HG03060 (cell line): ENCODE data around the gene PGM2.

Experiments used
- ATAC-seq: cut with Tn5 transposase; IDR thresholded peaks from one replicate; pipeline ENCODE4 v1.9.1; 2021; ENCODE audit warnings: low read depth, moderate number of reproducible peaks; ENCODE audit not compliant: unreplicated experiment

Gene PGM2

DNA sequence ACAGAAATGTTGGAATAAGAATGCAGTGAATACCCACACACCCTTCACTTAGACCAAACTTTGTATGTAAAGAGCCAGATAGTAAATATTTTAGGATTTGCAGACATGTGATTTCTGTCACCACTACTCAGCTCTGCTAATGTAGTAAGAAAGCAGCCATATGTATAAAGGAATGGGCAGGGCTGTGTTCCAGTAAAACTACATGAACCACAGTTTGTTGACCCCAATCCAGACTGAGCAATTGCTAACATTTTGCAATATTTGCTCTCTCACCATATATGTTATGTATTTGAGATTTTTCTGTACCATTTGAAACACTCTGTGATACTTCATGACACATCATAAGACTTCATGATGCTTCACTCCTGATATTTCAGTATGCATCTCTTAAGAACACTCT, 32.4 kb downstream of the PGM2 start:
- ATAC-seq: no peak

DNA sequence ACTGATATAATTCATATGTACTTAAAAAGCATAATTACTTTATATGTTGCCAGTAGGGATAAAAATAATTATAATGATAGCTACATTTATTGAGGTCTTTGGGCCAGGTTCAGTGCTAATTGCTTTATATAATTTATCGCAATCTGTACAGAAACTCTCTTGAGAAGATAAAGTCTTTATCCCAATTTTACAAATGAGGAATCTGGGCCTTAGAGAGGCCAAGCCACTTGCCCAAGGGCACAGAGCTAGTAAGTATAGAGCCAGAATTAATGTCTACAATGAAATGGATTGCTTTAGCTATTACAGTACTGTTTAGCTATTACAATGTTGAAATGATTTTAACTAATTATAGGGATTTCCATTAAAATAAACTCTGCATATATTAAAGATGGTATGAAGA, 33.8 kb downstream of the PGM2 start:
- no peak for ATAC-seq

DNA sequence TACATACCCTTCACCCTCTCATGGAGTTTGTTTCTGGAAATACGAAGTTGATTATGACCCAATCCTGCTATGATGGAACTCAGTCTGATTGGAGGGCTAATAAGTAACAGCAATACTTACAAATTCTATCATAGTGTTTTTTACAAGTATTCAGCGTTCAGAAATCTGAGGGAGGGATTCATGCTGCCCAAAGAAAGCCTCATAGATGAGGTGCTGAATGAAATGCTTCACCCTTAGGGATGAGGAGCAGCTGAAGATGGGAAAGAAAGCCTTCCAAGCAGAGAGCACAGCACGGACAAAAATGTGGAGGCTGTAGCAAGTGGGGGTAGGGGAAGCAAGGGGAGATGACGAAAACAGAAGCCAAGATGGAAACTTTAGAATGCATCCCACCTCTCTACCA, 36.5 kb downstream of the PGM2 start:
- no peak for ATAC-seq

DNA sequence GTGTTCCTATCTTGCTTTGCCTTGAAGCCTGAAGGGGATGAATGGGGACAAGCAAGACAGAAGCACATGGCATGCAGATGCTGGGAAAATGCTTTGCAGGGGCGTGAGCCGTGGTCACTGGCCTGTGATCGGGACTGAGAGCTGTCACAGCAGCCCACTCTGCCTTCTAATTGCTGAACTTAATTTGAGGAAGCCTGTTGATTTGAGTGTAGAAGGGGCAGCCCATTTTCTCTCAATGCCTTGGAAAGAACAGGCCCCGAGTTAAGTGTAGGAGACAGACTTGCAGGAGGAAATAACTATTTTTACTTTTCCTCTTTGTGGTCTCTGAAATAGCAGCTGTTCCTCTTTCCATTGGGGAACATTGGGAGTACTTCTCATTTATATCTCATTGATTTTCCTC, 38.3 kb downstream of the PGM2 start:
- no peak for ATAC-seq

DNA sequence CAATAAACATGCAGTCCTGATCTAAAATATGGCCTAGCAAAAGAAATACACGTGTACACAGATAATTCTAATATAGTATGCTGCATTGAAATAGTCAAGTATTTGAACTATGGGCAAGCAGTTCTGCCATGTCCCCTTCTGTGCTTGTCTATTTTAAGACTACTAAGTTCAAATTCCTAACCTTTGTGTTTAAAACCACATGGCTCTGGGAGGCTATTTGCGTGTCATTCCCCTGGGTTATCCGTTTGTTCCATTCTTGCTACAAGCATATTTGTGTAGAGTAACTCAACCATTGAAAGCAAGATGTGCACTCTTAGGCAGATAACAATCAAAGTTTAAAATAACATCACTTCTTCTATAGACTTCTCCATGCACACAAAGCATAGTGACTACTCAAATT, 39.0 kb downstream of the PGM2 start:
- no peak for ATAC-seq

DNA sequence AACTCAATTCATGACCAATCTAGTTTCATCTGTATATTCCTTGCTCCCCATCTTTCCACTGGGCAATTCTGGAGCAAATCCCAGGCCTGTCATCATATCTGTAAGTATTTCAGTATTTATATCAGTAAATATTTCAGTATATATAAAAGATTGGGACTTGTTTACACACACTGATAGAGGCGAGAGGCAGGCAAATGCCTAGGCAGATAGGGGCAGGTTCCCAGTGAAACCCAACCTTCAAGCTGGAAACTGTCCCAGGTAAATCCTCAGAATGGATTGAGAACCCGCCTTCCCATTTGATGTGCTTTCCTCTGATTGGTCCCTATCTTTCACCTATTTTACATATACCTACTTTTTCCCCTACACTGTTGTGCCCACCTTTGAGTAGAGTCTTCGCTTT, 40.6 kb downstream of the PGM2 start:
- ATAC-seq: no peak

DNA sequence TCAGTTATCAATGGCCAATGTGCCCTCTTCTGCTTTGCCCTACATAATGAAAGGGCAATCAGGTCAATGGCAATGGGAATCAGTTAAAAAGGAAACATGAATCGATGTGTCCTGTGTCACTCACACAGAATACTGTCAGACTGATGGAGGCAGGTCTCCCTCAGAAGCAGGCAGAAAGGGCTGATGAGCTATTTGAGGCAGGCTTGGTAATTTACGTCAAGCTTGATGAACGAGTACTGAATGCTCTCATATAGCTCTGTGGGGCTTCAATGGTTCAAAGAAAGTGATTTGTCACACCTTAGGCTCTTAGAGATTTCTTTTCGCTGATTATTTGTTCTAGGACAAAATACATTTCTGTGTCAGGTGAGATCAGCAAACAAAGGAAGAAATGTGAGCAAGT, 41.8 kb downstream of the PGM2 start:
- no peak for ATAC-seq

DNA sequence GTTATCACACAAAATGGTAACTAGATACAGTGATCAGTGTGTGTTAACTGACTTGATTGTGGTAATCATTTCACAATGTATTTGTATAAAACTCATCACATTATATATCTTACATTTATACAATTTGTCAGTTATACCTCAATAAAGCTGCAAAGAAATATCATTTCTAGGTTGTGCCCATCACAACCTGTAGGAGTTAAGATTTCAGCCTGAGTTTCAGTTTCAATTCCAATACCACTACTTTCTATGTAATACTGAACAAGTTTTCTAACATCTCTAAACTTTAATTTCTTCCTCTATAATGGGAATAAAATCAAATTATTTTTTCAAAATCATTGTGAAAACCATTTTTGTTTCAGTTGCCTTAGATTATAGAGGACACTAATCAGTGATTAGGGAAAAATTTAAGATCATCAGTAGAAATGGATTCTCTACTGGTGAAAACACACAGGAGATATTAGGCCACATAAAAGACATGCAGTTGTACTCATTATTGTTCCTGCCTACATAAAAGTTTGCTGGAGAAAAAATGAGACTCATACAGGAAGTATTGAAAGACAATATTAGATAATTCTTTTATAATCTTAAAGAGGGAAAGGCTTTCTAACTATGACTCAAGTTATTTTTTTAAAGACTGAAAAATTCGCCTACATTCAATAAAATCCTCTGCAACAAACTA, 46.0 kb downstream of the PGM2 start:
- no peak for ATAC-seq

DNA sequence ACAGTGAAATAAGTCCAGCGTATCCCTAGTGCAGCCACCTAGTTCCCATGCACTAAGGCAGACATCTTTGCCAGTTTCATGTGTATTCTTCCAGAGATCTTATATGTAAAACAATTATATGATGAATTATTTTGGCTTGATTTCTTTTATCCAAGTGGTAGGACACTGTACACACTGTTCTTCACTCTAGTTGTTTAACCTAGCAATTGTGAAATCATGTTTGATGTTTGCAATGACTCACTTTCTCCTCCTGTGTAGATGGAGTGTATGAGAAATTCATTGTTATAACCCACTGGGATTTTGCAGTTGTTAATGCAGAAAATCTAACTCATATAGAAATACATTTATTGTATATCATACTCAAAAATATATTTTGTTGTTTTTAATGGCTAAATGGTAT, 46.9 kb downstream of the PGM2 start:
- ATAC-seq: no peak

DNA sequence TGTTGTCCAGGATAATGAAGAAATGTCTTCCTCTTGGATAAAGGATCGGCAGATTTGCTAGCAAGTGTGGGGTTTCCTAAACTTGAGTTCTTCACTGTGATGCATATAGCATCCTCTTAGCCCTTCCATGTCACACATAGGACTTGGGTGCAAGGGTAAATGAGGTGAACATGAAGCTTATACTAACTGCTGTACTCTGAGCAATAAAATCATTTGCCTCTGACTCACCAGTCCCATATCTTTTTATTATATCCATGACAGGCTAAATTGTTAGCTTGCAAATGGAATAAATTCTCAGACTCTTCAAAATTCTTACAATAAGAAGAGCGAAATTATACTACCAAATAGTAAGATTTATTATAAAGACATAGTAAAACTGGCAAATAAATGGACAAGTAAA, 49.7 kb downstream of the PGM2 start:
- ATAC-seq: no peak

DNA sequence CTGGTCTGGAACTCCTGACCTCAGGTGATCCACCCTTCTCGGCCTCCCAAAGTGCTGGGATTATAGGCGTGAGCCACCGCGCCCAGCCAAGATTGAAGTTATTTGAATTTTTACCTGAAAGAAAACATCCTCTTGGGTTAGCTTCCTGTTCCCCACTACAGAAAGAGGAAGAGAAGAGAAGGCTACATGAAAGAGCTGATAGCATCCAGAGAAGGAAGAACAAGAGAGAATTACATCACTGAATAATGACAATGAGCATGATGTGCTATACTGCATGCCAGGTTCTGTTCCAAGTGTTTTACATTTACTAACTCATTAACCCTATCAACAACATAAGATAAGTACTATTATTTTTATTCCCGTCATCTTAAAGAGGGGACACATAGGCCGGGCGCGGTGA, 52.9 kb downstream of the PGM2 start:
- ATAC-seq: no peak

DNA sequence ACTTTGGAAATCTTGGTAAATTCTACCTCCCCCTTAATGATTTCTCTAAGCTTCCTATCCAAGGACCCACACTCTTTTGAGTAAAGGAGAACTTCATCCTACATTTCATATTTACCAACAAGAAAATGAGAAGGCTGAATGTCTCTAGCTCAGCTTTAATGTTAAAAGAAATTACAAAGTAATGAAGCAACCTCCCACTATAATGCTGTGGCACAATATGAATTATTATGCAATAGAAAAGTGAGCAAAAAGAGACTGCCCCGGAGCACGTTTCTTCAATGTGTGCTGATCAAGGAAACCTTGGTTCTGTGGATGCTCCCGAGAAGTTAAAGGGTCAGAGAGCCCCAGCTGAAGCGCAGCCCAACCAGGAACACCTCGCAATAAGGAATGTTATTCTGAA, 55.3 kb downstream of the PGM2 start:
- no peak for ATAC-seq

DNA sequence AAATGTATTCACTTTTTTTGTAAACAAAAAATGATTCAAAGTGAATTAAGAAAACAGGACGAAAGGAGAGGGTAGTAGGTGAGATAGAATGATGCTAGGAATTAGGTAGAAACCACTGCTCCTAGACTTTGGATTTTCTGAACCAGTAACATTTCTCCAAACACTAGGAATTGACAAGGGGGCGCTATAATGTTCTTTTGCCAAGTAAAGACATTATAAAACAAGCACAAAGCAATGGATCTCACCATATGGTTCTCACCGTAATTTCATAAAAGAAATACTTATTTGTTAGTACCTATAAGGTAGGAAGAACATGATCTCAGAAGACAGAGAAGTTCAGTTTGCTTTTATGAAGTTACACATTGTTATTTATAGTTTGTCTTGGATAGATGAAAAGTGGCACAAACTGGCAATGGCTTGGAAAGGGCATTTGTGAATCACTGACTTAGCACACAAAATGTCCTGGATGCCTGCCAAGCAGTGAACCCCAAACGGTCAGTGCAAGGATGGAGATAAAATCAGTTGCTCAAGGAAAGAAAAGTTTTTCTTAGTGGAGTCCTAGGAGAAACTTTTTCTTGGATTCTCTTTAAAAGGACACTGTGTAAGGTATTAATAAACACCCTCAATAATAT, 56.3 kb downstream of the PGM2 start:
- ATAC-seq: no peak

DNA sequence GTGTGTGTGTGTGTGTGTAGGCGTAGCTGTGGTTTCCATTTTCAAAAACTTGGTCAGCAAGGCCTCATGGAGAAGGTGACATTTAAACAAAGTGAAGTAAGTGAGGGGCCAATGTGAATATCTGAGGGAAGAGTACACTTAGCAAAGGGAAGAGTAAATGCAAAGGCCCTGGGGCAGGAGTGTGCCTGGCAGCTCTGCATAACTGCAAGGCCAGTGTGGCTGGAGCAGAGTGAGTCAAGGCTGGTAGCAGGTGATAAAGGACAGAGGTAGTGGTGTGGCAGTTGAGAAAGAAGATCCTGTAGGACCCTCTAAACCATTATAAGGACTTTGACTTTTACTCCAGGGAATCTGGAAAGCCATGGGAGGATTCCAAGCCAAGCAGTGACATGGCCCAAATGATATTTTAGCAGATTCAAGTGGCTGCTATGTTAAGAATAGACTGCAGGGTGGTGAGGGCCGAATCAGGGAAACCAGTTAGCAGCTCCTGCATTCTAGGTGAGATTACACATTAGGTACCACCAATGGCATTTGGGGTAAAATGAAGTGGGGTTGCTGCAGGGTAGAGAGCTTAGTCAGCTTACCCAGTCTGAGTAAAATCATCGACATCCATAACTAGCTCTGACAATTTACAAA, 58.5 kb downstream of the PGM2 start:
- ATAC-seq: no peak

DNA sequence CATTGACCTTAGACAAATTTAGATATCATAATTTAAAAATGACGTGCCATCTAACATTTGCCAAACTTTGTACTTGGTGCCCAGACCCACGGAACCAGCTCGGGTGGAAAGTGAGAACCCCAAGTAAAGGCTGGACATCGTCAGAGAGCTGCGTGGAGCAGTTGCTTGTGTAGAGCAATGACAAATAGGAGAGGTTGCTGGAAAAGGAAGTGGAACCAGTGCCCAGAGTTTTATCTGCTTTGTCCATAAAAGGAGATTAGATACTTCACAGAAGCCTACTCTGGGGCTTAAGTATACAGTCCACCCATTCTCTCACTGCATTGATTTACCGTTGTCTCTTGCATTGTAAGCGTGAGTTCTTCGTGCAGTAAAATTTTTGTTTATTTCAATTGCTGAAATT, 59.0 kb downstream of the PGM2 start:
- no peak for ATAC-seq

DNA sequence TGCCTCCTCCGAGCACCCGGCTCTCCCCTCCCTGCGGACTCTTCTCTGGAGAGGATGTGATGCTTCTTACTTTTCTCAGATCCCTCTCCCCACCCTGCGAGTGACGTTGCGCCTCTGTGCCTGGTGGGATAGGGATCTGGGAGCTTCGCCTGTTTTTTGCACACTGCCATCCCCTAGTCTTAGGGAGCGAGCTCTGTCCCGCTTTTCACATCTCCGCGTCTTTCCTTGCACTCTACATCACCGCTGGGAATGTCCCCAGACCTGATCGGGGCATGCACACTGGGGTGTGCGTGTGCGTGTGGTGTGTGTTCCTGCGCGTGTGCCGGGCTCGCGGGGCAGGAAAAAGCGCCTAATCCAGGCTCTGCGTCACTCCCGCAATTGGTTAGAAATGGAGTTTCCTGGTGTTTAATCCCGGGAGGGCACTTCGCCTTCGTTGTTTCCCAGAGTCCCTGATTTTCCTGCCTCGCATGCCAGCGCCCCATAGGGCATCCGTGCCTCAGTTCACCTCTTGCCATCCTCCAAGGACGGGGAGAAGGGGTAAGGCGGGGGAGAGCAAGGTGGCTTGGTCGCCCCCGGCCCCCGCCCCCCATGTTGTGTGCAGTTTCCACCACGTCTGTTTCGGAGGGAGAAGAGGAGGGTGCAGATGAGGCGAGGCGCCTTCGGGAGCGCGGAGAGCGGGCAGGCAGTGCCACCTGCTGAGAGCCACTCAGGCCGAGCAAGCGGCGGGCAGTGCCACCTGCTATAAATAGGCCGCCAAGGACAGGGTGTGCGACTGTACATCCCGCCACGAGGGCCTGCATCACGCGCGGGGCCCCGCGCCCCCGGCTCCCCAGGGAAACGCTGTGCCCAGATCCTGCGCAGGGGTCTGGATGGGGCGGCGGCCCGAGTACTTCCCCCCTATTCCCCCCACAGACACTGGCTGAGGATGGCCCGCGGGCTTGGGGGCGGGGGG, 63.6 kb downstream of the PGM2 start:
- no peak for ATAC-seq

DNA sequence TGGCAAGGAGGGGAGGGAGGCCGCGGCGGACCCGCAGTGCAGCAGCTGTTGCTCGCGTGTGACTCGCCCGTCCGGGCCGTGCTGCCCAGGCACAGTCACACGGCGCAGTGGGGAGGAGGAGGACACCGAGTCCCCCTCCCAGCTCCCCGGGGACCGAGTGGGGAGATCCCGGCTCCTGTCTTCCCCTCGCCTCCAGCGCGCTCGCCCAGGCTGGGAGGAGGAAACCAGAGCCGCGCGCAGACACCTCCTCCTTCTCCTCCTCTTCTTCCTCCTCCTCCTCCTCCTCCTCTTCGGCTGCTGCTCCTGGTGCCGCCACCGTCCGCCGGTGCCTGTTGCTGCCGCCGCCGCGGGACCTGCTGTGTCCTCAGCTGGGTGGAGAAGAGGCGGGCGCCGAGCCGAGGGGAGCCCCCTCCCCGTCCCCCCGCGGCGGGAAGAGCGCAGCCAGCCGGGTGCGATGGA, 64.3 kb downstream of the PGM2 start, which contains the start of gene TBC1D1:
TSS of gene TBC1D1 (plus strand) at position 284 of the 459 bp plus-strand sequence. CDS start 11,012 bp downstream, outside the sequence.
- ATAC-seq: no peak

DNA sequence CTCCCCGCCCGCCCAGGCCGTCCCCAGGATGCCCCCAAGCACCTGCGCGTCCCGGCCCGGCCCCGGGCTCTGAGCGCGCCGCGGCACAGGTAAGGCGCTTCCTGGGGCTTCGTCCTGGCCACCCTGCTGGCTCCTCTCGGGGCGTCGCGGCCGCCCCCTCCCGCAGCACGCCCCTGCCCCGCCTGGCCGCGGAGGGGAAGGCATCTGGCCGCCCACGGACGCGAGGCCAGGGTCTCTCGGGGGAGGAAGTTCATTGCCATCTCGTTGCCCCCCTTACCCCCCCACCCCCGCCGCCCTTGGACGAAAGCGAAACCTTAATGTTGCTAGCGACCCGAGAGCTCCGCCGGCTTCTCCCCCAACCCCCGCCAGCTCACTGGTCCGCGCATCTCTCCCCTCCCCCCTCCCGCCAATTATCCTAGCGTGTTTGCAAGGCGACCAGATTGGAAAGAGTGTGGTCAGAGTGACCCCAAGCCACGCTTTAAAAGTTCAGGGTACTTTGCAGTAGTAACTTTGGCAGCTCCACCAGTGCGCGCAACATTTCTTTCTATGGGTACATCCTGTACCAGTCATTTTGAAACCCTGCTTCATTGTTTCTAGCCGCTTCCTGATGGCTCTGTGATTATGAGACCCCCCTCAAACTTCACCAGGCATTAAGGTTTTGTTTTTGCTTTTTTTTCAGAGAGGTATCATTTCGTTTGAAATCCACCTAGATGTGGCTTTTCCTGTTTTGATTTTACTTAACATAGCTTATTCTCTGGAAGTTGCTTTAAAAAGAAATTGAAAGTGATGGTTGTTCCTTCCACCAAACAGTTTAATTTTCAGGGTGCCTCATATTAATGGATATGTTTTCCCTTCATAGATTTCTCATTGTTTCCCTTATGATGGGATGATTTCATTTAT, 65.0 kb downstream of the PGM2 start:
- peak; percentile 54 for ATAC-seq

DNA sequence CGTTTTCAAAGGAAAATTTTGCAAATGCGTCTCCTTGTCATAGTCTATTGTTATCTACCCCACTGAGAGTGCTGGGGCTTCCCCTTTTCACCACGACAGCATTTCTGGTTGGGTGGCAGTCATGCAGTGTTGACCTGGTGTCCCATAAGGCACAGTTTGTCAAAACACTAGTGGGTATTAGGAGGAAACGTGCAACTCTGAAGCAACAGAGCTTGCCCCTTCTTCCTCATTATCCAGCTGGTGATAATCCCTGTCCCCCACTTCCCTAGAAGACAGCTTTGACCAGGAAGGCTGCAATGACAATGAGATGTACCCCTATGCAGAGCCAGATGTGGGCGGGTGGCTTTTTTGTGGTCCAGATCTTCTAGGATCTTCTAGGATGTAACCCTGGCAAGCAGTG, 66.2 kb downstream of the PGM2 start:
- no peak for ATAC-seq

DNA sequence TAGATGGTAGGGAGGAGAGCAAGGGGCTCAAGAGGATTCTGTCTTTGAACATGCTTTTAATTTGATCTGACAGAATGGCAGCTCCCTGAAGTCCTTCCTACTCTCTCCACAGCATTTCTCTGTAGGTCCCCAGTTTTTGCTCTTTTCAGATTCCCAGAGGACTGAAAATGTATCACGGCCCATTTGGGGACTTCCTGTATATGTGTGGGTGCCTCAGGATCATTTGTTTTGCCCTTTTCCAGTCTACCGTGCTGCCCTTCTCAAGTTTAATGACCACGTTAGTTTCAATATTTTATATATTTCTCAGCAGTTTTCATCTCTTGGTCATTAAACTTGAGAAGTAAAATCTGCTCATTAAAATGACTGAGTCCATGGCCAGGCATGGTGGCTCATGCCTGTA, 66.7 kb downstream of the PGM2 start:
- ATAC-seq: no peak
